UCSD-AML1 (cell line): ENCODE results near the gene GNPDA1.

ENCODE experiments used
- DNase-seq: peaks from one replicate; lab custom pipeline; 2025; ENCODE audit not compliant: unreplicated experiment; lab: John Stamatoyannopoulos, UW

GNPDA1 gene

GRCh38 chr5:141995656-141996055, 17.2 kb downstream of the GNPDA1 start:
- DNase-seq, result no peak

- DNase-seq, result no peak
Measured at GRCh38 chr5:141994511-141995136, 18.2 kb downstream of the GNPDA1 start.

- peak; percentile 31 for DNase-seq
Measured at GRCh38 chr5:141992349-141992963, 20.4 kb downstream of the GNPDA1 start.

GRCh38 chr5:141989720-141990119, 23.1 kb downstream of the GNPDA1 start:
- no peak for DNase-seq

GRCh38 chr5:141986072-141986471, 26.8 kb downstream of the GNPDA1 start:
- DNase-seq, result no peak

GRCh38 chr5:141982626-141983025, 30.2 kb downstream of the GNPDA1 start:
- no peak for DNase-seq

DNA sequence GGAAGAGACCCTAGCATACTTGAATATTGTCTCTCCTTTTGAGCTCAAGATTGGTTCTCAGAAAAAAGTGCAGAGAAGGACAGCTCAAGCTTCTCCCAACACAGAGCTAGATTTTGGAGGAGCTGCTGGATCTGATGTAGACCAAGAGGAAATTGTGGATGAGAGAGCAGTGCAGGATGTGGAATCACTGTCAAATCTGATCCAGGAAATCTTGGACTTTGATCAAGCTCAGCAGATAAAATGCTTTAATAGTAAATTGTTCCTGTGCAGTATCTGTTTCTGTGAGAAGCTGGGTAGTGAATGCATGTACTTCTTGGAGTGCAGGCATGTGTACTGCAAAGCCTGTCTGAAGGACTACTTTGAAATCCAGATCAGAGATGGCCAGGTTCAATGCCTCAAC, 34.4 kb downstream of the GNPDA1 start:
- no peak for DNase-seq

DNA sequence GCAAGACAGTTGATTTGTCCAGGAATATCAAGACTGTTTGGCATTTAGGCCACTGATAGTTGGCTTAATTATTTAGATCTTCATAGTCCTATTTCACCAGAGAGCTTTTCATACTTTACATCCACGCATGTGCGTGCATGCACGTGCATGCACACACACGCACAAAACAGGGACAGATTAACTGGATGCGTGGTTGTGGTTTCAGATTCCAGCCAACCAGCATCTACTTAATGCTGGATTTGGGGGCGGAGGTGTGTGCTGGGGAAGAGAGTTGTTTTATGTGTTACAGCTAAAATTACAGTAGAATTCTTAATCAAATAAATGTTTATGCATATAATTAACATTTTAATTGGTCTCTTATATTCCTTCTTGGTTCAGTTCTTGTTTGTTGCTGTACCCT, 36.7 kb downstream of the GNPDA1 start:
- DNase-seq, result no peak

GRCh38 chr5:141973871-141974595, 38.8 kb downstream of the GNPDA1 start:
- DNase-seq, result no peak

GRCh38 chr5:141969783-141970771, 42.8 kb downstream of the GNPDA1 start:
- DNase-seq, result no peak

- DNase-seq, result peak; percentile 96
Measured at GRCh38 chr5:141968914-141969608, 43.8 kb downstream of the GNPDA1 start, which contains the start of gene RNF14. Gene RNF14, plus strand, starts transcription at chr5:141969105. Its CDS starts 4,484 bp downstream, at chr5:141973589.

DNA sequence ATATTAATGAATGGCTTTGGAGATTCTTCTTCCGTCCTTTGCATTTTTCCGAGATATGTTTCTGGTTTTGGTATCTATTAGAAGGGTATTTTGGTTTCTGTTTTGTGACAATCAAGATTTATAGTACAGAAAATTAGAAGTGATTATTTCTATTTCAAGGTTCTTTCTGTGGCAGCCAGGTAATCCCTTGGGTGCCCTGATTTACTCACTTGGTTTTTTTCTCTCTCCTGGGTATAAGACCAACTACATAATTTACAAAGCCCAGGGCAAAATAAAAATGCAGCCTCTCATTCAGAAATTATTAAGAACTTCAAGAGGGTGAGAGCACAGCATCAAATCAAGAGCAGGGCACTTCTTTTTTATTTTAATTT, 45.9 kb downstream of the GNPDA1 start:
- DNase-seq, result no peak

GRCh38 chr5:141966275-141966962, 46.4 kb downstream of the GNPDA1 start:
- no peak for DNase-seq

DNA sequence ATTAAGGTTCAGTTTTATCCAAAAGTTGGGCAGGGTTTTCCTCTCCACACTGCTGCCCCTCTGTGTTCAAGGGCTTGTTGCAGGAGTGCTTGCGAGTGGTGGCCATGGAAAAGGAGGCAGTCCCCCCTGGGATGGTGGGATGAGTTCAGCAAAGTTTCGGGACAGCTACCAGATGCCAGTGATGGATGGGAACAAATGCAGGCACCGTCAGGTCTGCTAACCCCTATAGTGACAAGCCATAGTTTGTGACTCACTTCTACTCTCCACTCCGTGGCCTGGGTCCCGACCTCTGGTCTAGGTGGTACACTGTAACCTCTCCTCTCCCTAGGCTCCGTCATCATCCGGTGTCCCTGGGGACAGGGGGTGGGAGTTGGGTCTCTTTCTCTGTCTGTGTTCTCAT, 47.8 kb downstream of the GNPDA1 start:
- DNase-seq, result no peak

GRCh38 chr5:141963701-141964100, 49.1 kb downstream of the GNPDA1 start:
- DNase-seq, result no peak

DNA sequence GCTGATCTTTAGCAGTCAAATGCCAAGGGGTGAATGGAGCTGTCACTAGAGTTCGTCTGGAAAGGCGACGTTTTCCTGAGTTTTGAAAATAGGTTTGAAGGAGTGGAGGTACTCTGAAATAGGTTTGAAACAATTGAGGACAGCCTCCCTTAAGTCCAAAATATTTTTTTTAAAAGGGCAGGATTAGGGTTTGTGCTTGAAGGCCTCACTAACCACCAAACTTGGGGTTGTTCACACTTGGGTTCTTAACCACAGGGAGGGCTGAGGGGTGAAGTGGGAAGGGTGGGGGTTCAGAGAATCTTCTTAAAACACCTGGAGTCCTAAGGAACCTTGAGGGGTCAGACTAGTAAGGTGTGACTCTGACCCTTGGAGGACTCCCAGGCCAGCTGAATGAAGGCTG, 51.4 kb downstream of the GNPDA1 start:
- DNase-seq, result no peak

DNA sequence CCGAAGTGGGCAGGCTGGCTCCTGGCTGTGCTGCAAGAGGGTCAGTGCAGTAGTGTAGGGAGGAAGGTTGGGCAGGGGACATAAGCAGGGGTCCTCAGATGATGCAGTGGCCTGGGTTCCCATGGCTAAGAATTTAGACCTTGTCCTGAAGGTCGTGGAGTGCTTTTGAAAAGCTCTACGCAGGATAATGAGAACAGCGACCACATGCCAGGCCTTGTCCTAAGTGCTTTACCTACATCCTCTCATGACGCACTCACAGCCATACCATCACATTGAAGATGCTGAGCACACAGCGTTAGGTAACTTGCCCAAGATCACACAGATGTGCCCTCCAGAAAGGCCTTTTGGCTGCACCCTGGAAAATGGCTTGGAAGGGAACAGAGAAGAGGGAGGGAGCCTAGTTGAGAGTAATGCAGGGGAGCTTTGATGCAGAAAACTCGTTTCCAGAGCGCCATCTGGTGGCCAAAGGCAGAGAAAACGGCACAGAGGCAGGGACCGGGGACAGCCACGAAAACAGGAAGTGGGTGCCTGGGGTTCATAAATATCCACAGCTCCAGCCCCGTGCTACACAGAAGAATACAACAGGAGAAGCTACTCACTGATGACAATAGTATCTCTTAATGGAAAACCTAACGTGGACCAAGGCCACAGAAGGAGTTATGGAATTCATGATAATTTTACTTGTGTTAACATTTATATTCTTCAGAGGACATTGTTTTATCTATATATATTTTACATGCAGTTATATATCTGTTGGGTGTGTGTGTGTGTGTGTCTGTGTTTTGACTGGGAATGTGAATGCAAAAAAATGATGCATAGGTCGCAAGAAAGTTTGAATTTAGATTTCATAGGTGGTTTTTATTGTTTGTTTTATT, 52.1 kb downstream of the GNPDA1 start:
- DNase-seq, result peak; percentile 89

GRCh38 chr5:141960018-141960417, 52.8 kb downstream of the GNPDA1 start:
- DNase-seq, result peak; percentile 48
